HEK293 (cell line): ENCODE results near the gene CARNS1.

Experiments
- ZNF558 ChIP-seq: fragments of 450-650 bp; formaldehyde crosslinking; IDR thresholded peaks from 2 replicates; pipeline ENCODE4 v1.5.1; 2016; ENCODE audit warnings: missing biosample characterization, missing genetic modification characterization
- TF ChIP-seq, protein P1 (sequence below): fragments of 450-650 bp; formaldehyde crosslinking; IDR thresholded peaks from 2 replicates; pipeline ENCODE4 v1.5.1; 2016; ENCODE audit warnings: missing biosample characterization, missing genetic modification characterization
- TF ChIP-seq, protein P2 (sequence below): fragments of 450-650 bp; formaldehyde crosslinking; IDR thresholded peaks from 2 replicates; pipeline ENCODE4 v1.5.1; 2016; ENCODE audit warnings: missing biosample characterization, missing genetic modification characterization

DNA sequence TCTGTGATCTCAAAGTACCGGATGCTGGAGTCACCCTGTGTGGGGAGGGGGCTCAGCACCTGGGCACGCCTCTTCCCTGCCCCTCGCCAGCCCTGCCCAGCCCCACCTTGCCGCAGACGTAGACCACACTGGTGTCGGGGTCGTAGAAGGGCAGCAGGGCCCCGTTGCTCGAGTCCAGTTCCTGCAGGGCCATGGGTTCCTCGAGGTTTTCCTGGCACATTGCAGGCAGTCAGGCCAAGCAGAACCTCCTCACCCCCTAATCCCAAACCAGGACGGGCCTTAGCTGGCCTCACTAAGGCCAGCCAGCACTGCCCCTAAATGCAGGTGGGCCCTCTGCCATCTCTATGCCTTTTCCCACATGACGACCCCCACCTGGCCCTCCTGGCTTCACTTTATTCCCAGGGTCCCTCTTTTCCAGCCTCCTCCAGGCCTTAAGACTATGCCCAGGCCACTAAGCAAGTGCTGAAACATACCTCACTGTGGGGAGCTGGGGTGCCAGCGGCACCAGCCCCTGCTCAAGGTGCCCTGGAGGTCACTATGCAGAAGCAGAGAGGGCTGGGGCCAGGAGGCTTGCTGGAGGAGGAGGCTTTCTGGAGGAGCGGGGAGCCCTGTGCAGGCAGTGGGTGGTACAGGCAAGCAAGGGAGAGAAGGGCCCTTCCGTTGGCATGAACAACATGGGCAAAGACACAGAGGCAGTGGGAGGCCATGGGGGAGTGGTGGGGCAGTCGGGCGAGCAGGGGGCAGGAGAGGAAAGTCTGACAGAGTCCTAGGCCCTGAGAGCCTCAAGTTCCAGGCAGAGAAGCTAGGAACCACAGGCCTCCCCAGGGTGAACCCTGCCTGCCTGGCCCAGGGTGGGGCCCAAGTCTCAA lies 25.0 kb downstream of the CARNS1 start:
- TF ChIP-seq, protein P1, sequence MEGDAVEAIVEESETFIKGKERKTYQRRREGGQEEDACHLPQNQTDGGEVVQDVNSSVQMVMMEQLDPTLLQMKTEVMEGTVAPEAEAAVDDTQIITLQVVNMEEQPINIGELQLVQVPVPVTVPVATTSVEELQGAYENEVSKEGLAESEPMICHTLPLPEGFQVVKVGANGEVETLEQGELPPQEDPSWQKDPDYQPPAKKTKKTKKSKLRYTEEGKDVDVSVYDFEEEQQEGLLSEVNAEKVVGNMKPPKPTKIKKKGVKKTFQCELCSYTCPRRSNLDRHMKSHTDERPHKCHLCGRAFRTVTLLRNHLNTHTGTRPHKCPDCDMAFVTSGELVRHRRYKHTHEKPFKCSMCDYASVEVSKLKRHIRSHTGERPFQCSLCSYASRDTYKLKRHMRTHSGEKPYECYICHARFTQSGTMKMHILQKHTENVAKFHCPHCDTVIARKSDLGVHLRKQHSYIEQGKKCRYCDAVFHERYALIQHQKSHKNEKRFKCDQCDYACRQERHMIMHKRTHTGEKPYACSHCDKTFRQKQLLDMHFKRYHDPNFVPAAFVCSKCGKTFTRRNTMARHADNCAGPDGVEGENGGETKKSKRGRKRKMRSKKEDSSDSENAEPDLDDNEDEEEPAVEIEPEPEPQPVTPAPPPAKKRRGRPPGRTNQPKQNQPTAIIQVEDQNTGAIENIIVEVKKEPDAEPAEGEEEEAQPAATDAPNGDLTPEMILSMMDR (tag by site-specific recombination) = no peak
- TF ChIP-seq, protein P2, sequence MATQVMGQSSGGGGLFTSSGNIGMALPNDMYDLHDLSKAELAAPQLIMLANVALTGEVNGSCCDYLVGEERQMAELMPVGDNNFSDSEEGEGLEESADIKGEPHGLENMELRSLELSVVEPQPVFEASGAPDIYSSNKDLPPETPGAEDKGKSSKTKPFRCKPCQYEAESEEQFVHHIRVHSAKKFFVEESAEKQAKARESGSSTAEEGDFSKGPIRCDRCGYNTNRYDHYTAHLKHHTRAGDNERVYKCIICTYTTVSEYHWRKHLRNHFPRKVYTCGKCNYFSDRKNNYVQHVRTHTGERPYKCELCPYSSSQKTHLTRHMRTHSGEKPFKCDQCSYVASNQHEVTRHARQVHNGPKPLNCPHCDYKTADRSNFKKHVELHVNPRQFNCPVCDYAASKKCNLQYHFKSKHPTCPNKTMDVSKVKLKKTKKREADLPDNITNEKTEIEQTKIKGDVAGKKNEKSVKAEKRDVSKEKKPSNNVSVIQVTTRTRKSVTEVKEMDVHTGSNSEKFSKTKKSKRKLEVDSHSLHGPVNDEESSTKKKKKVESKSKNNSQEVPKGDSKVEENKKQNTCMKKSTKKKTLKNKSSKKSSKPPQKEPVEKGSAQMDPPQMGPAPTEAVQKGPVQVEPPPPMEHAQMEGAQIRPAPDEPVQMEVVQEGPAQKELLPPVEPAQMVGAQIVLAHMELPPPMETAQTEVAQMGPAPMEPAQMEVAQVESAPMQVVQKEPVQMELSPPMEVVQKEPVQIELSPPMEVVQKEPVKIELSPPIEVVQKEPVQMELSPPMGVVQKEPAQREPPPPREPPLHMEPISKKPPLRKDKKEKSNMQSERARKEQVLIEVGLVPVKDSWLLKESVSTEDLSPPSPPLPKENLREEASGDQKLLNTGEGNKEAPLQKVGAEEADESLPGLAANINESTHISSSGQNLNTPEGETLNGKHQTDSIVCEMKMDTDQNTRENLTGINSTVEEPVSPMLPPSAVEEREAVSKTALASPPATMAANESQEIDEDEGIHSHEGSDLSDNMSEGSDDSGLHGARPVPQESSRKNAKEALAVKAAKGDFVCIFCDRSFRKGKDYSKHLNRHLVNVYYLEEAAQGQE (tag by site-specific recombination) = no peak
- TF ChIP-seq ZNF558 (tag by site-specific recombination) = no peak
